Spinal cord (tissue), 10 donors: ENCODE results near the gene GRIN2B. TPM values are rescaled to one million over a fixed set of nuclear protein-coding genes. Genes with fewer than 3 reads are reported as not detected.

Experiments used
- DNase-seq, 6 donors: peaks; one replicate each; pipeline versions ENCODE4 v3.0.0 to v3.0.0-alpha.2; 2013 to 2015; ENCODE audit warnings: low spot score in 6 of 6, low read depth in 4 of 6
- H3K27ac ChIP-seq: one replicate; pipeline ENCODE4 v1.5.1; 2013; ENCODE audit warnings: low read depth, low read length, control low read depth
- H3K27me3 ChIP-seq: one replicate; pipeline ENCODE4 v1.6.1; 2013; ENCODE audit warnings: low read length; ENCODE audit not compliant: control insufficient read depth, insufficient read depth
- H3K36me3 ChIP-seq: one replicate; pipeline ENCODE4 v1.6.1; 2013; ENCODE audit warnings: low read length; ENCODE audit not compliant: control insufficient read depth, insufficient read depth
- H3K4me1 ChIP-seq: one replicate; pipeline ENCODE4 v1.6.1; 2013; ENCODE audit warnings: low read length; ENCODE audit not compliant: control insufficient read depth, insufficient read depth
- H3K4me3 ChIP-seq: one replicate; pipeline ENCODE4 v1.5.1; 2013; ENCODE audit warnings: low read depth, low read length, control low read depth
- H3K9me3 ChIP-seq: one replicate; pipeline ENCODE4 v1.6.1; 2013; ENCODE audit warnings: low read length; ENCODE audit not compliant: control insufficient read depth, insufficient read depth
- WGBS: methylation state at CpG from one replicate; pipeline ENCODE4 v1.1.5; 2013; ENCODE audit warnings: missing lambda C conversion rate; ENCODE audit not compliant: insufficient coverage; 5-methylcytosine and 5-hydroxymethylcytosine counted together
- polyA plus RNA-seq, 2 donors: library from polyadenylated mRNA; unstranded; fragments of 120-200 nt; gene quantifications; one replicate each; pipeline ENCODE4 v1.2.1, GENCODE V29; 2013; ENCODE audit not compliant: insufficient read length in 2 of 2
- total RNA-seq, 2 donors: library from RNA; depleted of rRNA in 1 of 2; stranded (reverse); fragments of 120-200 nt in 1 of 2; fragments of >200 nt in 1 of 2; gene quantifications; one replicate each; pipeline versions ENCODE4 v1.2.3 to v1.2.4, GENCODE V29; 2013 to 2014
- donor health status: healthy.

Gene GRIN2B
- total and polyA plus RNA-seq, 4 donors: 10.8 to 39.9 (median 13.9) TPM

DNA sequence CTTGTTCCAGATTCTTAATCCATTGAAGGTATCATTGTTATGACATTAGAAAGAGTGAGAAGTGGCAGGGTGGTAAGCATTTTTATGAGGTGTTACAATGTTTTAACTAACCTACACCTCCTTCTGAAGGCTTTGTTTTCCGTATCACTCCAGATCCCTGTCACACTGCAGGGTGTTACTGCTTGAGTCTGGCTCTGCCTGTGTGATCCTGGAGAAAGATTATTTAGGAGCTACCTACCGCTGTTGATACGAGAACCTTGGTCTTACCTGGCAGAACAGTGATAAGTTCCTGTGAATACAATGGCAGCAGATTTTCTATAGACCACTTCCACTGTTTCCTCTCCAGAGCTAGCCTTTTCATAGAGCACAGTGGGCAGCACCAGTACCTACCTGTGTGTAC, 36.2 kb downstream of the GRIN2B start:
- Histone ChIP-seq H3K4me1 (no peaks in the 10 kb centered on the region), H3K27me3 (no peaks in the 10 kb centered on the region), H3K9me3 (no peaks in the 10 kb centered on the region), H3K27ac (no peak overlapping the region), H3K36me3 (no peaks in the 10 kb centered on the region), H3K4me3 (no peak overlapping the region)
- 94% methylated on average over 2 of the region's 3 CpGs for WGBS
- no peak for DNase-seq

DNA sequence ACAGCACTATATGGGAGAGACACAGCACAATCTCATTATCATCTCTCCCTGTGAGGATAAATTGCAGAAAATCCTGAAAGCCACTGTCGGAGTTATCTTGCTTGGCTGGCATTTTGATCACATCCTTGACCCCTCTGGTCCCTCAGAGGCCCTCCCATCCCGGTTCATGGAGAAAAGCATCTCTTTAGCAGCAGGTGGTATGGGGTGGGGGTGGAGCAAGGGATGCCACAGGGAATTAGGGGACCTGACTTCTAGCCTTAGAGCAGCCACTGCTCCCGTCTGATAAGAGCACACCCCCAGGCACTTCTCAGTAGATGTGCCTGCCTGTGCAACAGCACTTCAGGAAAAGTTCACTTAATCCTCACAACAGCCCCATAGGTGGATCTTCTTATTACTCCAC, 38.6 kb downstream of the GRIN2B start:
- no peak overlapping the region for H3K4me3 ChIP-seq
- DNase-seq: no peak
- H3K9me3 ChIP-seq: no peaks in the 10 kb centered on the region
- no peaks in the 10 kb centered on the region for H3K36me3 ChIP-seq
- no CpG with 5 or more reads among the region's 3 CpGs for WGBS
- H3K27me3 ChIP-seq: no peaks in the 10 kb centered on the region
- no peak overlapping the region for H3K27ac ChIP-seq
- H3K4me1 ChIP-seq: no peaks in the 10 kb centered on the region

DNA sequence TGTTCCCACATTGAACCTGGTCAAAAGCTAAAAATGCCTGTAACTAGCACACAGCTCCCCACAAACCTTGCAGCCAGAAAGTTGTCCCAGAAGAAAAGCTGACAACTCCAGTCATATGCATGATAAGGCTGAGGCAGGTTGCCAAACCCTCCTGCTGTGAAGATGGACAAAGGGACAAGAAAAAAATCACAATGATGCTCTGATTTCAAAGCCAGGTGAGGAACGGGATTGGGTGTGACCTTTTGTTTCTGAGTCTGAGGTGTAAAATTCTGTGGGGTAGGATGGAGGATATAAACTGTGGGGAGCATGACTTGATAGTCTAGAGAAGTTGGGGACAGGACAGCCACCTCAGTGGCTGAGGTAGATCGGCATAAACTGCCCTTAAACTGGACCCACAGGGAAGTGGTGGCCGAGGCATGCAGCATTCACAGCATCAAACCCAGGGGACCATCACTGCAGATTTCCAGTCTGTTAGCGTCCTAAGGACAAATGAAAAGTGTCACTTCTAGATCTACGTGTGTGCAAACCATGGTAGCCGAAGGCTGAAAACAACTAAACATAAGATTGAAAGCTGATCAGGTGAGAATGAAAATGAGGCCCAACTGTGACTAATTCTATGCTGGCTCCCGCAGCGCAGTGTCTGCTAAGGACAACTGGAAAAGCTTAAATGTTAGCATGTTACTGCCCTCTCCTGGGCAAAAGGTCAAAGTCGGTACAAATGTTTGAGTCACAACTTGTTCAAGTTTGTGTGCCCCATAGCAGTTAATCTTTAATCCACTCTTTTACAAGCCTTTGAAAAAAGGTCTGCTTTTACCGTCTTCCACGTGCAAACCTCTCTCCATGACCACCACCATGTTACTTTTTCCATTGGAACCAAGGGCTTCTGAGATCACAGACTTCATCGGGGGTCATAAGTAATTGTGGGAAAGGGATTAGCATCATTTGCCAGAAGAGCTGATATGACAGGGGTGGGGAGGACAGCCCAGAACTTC, 39.8 kb downstream of the GRIN2B start:
- H3K4me3 ChIP-seq: no peak overlapping the region
- DNase-seq: peak in 3 of 6 donors; percentile 40 to 88 (median 76)
- no peaks in the 10 kb centered on the region for H3K27me3 ChIP-seq
- no peak overlapping the region for H3K27ac ChIP-seq
- H3K4me1 ChIP-seq: no peaks in the 10 kb centered on the region
- 20% methylated on average over 10 of the region's 12 CpGs for WGBS
- no peaks in the 10 kb centered on the region for H3K36me3 ChIP-seq
- H3K9me3 ChIP-seq: no peaks in the 10 kb centered on the region

DNA sequence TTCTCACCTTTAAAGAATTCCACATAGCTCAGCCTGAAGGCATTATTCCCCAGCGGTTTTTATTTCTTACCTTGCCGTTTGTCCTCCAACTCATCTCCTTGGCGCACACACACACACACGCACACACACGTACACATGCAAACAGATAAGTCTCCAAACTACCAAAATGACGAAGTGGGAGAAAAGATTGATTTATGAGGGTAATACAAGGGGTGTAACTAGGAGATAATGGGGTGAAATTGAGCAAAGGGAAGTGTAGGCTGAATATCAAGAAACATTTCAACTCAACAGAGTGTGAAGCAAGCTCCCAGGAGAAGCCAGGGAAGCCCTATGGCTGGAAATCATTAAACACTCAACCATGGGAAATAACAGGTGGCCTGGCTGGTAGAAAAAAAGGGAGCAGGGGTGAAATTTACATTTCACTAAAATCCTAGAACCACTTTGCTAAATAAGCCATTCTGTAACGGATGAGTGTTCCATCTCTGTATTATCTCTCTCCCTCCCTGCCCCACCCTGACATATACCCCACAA, 41.0 kb downstream of the GRIN2B start:
- Histone ChIP-seq H3K4me1 (no peaks in the 10 kb centered on the region), H3K4me3 (no peak overlapping the region), H3K27me3 (no peaks in the 10 kb centered on the region), H3K36me3 (no peaks in the 10 kb centered on the region), H3K27ac (no peak overlapping the region), H3K9me3 (no peaks in the 10 kb centered on the region)
- DNase-seq: peak in 1 of 6 donors; percentile 22
- 86% methylated on average over 3 of the region's 7 CpGs for WGBS

DNA sequence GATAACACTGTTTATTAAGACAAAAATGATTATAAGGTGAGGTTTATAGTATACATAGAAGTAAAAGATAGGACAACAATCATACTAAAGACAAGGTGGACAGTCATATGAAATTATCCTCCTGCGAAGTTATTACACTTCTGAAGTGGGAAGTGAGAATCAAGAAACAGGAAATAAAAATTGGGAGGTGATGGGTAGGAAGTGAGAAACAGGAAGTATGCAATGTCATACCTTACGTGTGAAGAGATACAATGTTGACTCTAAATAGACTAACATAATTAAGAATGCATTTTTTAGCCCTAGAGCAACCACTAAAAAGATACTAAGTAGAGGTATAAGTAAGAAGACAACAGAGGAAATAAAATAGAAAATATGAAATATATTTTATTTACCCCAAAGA, 43.7 kb downstream of the GRIN2B start:
- H3K27ac ChIP-seq: no peak overlapping the region
- no peaks in the 10 kb centered on the region for H3K27me3 ChIP-seq
- DNase-seq: no peak
- H3K4me1 ChIP-seq: no peaks in the 10 kb centered on the region
- H3K9me3 ChIP-seq: no peaks in the 10 kb centered on the region
- no peaks in the 10 kb centered on the region for H3K36me3 ChIP-seq
- no CpG with 5 or more reads among the region's 2 CpGs for WGBS
- H3K4me3 ChIP-seq: no peak overlapping the region

DNA sequence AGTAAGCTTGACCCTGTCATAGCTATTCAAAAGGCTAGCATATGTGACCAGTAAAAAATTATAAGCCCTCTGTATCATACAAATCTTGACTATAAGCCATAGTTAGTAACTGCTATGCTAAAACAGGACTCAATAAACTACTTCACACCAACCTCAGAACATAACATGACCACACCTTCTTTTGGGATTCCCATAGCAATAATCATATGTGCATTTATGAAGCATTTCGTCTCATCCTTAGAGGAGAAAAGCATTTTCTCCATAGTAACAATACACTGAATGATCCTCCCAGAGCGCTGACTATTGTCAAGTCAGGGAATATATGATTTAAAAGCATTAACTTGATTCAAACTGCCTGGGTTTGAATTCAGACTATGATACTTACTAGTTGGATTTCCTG, 46.2 kb downstream of the GRIN2B start:
- no CpG with 5 or more reads among the region's 2 CpGs for WGBS
- Histone ChIP-seq H3K4me3 (no peak overlapping the region), H3K9me3 (no peaks in the 10 kb centered on the region), H3K4me1 (no peaks in the 10 kb centered on the region), H3K36me3 (no peaks in the 10 kb centered on the region), H3K27me3 (no peaks in the 10 kb centered on the region), H3K27ac (no peak overlapping the region)
- no peak for DNase-seq
